GM21528 (cell line): ENCODE data around the gene TMBIM1.
A peak's percentile ranks its signal among the peaks of the same experiment; 100 is the strongest.

Source experiments
- ATAC-seq: cut with Tn5 transposase; IDR thresholded peaks from one replicate; pipeline ENCODE4 v1.9.1; 2021; ENCODE audit warnings: mild to moderate bottlenecking, moderate library complexity; ENCODE audit not compliant: unreplicated experiment, low FRiP score

The TMBIM1 gene

DNA sequence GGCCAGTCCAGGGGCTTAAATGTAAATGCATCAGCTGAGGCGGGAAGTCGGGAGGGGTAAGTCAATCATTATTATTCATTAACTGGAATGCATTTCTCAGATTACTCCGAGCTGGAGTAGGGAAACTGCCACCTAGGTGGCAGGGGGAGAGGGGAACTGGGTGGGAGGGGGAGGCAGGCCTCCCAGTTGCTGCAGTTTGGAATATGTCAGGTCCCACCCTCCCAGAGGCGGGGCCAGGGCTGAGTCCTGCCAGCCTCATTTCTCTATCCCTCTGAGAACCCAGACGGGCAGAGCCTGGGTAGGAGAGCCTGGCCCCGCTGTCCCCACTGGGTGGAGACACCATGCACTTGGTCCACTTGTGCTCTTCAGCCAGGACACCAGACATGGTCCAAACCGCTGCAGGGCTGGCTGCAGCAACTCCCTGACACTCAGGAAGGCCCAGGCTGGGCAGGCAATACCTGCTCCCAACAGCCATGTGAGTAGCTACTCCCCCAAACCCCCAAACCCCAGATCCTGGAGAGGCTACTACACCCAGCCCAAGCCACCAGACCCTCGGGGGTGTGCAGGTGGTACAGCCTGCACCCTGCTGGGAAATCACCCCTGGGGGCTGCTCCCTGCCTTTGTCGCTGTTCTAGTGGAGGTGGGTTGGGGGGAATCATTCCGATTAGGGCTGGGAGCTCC lies 31.4 kb downstream of the TMBIM1 start, which contains the start of gene GPBAR1:
Gene GPBAR1 (plus strand): TSS at position 274 of the 681 bp plus-strand sequence. CDS start 1,710 bp downstream, outside the sequence.
- ATAC-seq: no peak

DNA sequence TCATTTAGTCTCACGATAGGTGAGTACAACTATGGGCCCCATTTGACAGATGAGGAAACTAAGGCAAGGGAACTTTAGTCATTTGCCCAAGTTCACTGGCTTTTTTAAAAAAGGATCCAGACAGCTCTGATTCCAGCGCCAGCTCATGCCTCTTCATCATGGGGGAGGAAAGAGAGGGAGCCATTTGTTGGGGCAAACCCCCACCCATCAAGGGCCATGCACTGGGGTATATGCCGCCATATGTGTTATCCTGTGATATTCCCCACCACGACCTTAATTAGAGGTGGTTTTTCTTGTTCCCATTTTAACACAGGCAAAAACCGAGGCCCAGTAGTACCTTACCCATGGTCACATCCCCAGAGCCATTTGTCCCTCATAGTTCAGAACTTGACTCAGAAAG lies 32.1 kb downstream of the TMBIM1 start:
- ATAC-seq: no peak

DNA sequence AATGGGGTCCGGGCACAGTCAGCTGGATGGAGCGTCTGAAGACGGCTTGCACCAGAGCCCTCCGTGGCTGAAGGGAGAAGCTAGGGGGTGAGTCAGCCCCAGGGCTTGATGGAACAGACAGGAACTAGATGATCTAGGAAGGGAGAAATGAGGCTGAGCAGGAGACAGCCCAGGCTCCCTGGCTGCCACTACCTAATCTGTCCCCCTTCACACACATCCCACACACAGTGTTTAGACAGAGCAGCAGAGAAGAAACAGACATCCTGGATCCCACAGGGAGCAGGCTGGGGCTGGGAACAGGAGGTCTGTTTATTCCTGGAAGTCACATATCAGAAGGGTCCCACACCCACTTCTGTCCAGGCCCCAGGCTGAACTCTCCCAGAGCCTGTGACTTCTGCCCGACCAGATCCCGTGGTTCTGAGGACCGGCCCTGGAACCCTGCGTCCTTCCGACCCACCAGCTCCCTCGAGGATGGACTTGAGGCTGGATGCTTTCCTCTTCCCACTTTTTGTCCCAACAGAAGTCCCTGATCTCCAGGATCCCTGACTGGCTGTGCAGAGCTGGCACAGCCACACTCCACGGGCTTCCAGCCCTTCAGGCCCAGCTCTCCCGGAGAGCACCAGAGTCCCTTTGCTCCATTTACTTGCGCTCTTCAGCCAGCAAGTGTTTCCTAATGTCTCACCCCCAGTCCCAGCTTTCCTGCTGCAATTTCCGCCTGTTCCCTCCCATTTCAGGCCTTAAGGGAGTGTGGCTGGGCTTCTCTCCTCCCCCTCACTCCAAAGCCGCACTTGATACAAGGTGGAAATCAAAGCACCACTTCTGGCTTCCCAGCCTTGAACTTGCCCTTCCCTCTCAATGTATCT lies 33.0 kb downstream of the TMBIM1 start:
- ATAC-seq: no peak

DNA sequence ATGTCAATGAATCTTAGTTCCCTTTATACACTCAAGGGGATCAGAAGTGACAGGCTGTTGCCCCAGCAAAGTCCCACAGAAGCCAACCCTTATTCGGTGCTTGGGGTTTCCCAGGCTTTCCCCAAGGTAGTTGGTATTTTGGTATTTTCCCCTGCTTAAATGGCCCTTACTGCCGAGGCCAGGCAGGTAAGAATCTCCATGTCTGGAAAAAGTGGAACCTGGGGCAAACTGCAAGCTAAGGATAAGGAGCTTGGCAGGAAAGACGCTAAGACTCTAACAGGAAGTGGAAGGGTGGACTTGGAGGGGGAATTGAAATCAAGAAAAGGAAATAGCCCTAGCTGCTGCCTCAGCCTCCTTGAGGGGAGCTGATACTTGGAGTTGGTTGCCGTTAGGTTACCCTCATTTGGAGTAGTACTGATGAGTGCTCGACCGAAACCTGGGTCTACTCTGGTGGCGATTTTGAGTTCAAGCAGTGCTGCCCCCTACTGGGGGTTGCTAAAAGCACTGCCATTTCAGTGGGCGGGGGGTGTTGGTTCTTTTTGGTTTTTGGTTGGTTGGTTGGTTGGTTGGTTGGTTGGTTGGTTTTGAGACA lies 34.8 kb downstream of the TMBIM1 start:
- ATAC-seq: peak; percentile 83

DNA sequence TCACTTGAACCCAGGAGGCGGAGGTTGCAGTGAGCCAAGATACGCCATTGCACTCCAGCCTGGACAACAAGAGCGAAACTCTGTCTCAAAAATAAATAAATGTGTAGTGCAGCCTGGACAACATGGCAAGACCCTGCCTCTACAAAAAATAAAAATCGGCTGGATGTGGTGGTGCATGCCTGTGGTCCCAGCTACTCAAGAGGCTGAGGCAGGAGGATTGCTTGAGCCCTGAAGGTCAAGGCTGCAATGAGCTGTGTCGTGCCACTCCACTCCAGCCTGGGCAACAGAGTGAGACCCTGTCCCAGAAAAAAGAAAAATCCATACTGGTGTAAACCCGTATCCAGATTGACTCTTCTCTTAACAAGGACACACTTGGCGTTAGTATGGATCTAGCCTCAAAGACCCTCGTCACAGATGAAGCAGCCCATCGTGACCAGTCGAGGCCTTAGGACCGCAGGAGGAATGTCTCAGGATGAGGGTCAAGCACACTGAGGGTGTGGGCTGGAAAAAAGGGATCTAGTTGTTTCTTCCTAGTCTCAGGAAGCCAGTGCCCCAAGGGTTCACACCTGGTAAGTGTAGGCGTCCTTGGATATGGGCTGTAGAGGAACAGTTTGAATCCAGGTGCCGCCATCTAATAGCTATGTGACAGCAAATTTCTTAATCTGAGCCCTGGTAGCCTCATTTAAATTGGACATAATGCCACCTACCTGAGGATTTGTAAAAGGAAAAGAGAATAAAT lies 35.5 kb downstream of the TMBIM1 start:
- ATAC-seq: no peak

DNA sequence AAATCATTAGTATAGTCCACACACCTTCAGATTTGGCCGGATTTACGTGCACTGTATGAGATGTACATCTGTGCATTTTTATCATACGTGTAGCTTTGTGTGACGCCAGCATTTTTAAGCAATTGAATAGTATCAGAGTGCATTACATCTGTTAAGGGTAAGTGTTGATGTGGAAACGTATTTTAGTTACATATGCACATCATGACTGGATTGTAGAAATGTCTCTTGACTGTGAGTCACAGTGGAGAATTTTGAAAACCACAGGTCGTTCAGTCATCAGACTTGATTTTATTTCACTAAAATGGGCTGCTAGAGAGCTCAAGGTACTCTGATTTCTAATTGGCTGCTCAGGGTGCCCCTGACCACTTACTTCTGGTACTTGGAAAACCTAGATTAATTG lies 36.9 kb downstream of the TMBIM1 start:
- ATAC-seq: no peak

DNA sequence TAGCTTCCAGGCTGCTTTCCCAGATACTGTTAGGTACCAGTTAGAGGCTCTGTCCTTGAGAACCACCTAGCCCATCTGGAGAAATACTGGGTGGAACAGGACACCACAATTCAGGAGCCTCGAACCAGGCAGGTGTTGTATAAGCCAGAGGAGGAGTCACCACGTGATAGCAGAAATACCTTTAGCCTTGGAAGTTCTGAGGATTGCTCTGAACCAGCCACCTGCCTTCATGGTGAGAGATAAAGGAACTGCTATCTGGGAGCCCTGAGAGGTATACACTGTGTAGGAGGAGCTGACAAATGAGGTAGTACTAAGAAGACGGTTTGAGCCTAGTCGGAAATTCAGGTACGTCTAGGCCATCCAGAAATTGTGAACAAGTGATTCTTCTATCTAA lies 39.1 kb downstream of the TMBIM1 start:
- ATAC-seq: no peak

DNA sequence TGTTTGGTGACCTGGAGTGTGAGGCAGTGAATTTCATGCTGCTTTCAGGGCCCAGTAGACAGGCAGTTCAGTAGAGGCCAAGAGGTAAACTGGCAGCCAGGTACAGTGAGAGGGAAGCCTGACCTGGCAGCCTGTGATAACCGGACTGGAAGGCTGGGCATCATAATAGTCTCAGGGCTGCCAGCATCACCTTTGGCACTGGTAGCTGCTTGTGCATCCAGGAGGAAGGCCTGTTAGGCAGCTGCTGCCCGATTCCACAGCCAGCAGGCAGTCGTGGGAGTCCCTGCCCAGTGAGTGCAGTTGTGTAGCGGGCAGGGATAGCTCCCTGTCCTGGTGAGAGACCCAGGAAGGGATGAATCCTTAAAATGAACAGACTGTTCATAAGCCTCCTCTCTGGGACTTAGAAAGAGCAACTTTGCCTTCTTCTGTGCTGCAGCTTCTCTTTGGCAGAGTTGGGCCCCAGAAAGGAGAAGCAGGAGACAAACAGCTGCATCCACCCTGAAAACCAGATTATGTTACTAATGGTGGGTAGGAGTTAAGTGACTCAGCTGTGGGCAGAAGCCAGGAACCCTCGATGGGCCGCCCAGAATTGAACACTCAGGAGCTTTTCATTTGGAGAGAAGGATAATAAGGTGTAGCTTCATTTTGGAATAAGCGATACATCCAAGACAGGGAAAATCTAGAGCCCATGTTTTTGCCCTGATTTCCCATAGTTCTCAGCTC lies 39.6 kb downstream of the TMBIM1 start:
- ATAC-seq: no peak

DNA sequence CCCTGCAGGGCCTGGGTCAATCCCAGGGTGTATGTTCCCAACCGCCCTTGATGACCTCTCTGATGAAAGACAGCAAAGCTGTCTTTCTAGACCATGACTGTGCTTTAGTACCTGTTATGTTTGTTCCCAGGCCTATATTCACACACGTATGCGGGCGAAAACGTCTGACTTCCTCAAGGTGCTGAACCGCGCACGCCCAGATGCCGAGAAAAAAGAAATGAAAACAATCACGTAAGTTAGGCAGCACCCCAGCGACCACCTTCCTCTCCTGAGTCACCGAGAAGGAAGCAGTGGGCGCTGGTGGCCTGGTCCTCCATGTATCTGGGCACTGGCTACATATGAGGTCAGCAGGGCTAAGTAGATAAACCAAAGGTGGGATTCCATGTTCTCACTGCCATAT lies 42.6 kb downstream of the TMBIM1 start:
- no peak for ATAC-seq

DNA sequence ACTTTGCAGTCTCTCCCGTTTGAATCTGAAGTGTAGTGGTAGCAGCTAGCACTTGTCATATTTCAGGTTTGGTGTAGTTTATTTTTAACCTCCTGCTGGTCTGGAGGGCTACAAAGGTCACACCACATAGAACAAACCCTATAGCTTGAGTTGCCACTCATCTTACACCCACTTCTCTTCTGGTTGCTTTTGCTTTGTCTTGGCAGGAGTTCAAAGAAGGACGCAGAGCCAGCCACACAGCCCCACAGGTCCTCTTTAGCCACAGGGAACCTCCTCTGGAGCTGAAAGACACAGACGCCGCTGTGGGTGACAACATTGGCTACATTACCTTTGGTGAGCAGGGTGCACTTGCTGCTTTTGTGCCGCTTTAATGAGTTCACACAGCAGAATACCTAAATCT lies 47.1 kb downstream of the TMBIM1 start:
- ATAC-seq: no peak

DNA sequence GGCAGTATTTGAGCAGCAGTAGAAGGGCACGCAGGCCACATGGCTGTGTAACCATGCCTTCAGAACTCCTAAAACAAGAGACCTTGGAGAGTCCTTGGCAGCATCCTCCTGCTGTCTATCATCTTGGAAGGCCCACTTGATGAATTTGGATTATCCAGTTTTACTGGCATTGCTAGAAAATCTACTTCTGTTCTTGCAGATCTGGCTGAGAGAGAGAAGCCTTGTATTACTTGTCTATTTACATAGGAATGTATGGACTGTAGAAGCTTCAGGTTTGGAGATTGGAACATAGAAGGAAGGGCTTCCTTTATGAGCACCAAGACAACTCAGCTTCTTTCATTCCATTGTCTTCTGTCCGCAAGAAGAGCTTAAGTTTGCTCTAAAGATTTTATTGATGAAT lies 47.6 kb downstream of the TMBIM1 start:
- no peak for ATAC-seq

DNA sequence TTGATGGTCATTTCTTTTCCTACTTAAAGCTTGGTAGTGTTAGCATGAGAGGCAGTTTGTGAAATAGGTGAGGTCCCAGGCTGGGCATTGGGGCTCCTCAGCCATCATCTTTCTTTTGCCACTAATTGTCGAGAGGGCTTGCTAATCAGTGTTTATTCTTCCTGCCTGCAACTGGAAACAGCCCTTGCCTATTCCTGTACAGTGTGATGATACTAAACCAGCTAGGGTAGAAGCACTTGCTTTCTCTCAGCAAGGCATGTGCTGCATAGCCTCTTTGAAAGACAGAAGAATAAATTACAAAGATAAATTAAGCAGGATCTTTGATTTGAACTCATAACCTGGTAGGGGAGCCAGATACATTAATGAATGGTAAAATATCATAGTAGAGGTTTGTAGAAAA lies 48.1 kb downstream of the TMBIM1 start:
- ATAC-seq: no peak

DNA sequence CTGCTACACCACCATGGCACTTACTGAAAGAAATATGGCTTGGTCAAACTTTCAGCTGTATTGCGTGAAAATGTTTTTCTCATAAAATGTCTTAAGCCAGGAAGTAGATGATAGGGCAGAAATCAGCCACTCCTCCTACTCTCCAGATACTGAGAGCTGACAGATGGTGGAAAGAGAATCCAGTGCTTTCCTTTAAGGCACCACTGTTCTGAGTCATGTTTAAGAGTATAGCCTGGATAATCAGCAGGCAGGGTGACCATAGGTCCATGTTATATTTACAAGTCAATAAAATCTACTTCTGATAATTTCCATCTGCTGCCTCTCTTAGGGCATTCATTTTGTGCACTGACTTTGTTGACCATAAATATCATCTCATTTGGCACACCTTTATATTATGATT lies 53.4 kb downstream of the TMBIM1 start:
- ATAC-seq: no peak

DNA sequence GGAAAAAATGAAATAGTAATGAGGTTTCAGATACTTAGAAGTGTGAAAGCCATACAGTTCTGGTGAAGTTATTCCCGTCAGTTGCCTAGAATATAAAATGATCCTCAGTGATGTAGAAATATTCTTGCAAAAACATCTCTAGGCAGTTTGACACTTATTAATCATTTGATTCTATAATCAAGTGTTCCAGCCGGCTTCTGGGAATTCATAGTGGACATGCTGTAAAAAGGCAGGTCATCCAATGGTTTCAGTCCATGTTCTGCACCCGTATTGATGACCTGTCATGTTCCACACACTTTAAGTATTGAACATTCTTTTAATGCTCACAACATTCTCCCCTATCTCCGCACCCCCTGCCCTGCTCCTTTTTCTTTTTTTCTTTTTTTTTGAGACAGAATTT lies 55.5 kb downstream of the TMBIM1 start:
- no peak for ATAC-seq

DNA sequence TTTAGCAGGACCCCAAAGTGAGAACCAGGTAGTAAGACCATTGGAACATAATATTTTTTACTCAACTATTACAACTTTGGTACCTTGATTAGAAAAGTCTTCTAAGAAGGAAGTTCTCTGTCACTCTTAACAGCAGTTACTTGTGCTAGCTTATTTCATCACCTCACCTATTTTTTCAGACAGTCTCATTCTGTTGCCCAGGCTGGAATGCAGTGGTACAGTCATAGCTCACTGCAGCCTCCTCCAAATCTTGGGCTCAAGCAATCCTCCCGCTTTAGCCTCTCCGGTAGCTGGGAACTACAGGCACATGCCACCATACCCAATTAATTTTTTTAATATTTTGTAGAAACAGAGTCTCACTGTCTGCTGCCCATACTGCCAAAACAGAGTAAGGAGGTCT lies 57.3 kb downstream of the TMBIM1 start:
- ATAC-seq: no peak

DNA sequence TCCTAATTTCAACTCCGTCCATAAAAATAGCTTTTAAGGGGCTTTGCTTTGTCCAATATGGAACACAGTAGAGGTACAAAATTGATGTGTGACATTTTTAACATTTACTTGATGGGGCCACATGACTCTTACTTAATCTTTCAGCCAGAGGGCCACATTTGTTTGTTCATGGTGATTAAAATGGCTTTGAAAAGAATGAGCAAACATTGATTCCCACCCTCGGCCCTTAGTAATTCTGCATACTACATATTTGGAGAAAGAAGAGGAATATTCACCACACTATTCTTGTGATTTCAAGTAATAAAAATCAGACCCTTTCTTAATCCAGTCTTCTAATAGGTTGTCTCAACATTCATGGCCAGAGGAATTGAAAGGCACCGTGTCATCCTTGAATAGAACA lies 57.8 kb downstream of the TMBIM1 start:
- ATAC-seq: no peak

DNA sequence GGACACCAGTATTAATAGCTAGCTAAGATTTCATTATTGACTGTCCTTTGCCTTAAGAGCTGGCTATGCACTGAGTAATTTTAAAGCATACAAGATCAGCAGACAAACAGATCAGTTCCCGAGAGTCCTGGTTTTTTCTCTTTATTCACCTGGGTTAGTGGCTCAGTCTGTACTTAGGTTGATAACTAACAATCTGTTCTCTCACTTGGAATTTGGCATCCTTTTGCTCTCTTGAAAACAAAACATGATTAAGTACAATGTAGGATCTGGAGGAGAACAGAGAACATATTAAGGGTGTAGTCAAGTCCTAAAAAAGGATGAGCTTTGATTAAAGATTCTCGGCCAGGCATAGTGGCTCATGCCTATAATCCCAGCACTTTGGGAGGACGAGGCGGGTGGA lies 58.8 kb downstream of the TMBIM1 start:
- ATAC-seq: no peak

DNA sequence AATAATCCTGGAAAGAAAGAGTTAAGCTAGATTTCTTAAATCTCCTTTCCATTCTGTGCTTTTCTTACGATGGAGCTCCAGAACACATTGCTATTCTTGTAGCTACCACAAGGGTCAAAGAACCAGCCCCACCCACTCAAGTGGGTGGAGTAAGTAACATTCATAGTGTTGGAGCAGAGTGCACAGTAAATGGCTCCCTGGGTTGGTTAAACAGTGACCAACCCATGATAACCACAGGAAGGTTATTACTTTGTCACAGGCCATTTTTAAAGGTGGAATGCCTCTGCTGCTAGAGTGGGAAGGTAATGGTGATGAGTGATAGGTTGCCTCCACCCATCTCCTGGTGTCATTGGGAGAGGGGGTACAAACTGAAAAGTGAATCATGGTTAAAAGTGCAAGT lies 61.4 kb downstream of the TMBIM1 start:
- no peak for ATAC-seq

DNA sequence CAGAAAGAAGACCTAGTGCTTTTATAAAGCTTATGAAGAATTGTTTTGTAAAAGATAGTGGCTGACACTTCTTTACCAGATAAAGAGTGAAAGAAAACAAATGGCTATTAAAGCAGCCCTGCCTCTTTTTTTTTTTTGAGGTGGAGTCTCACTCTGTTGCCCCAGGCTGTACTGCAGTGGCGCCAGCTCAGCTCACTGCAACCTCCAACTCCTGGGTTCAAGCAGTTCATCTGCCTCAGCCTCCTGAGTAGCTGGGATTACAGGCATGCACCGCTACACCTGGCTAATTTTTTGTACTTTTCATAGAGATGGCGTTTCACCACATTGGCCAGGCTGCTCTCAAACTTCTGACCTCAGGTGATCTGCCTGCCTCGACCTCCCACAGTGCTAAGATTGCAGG lies 62.5 kb downstream of the TMBIM1 start:
- ATAC-seq: no peak

DNA sequence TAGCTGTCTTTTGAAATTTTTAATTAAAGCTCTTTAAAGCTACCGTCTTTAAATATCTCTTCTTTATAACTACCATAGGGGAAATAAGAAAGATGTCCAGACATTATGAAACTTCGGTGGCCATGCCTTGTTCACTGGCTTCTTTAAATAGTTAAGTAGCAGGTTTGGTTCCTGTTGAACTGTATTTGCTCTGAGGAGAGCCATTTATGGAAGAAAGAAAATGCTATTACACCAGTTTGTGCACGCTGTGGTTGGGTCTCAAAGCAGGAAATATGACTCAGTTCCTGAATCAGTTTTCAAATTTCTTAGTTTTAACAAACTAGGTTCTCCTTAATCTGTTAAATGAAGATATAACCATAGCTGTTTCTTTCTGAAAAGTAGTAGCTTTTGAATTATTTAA lies 63.1 kb downstream of the TMBIM1 start:
- peak; percentile 81 for ATAC-seq
